H1 (cell line): ENCODE results near the gene CMSS1. TPM values are rescaled to one million over a fixed set of nuclear protein-coding genes. Genes with fewer than 3 reads are reported as not detected.

Source experiments
- CTCF ChIA-PET: fragments of 300-600 bp; sonication (Branson Sonifier 250); formaldehyde crosslinking; loops from one replicate; lab custom pipeline; 2021; ENCODE audit not compliant: partially characterized antibody; lab: Charles Lee
- POLR2A ChIA-PET: fragments of 300-600 bp; sonication (Branson Sonifier 250); formaldehyde crosslinking; loops from one replicate; lab custom pipeline; 2021; ENCODE audit warnings: inconsistent platforms; ENCODE audit not compliant: partially characterized antibody; lab: Charles Lee
- DNase-seq, 2 experiments: peaks; one replicate each; pipeline versions ENCODE4 v3.0.0 to v3.0.0-alpha.2; 2010 to 2022; ENCODE audit warnings: low spot score in 2 of 2, low read depth in 1 of 2, mixed read lengths in 1 of 2
- FAIRE-seq: peaks from 2 replicates; lab custom pipeline; 2011; peaks lifted over from hg19 to GRCh38; lab: Jason Lieb, UNC
- H2AFZ ChIP-seq: 2 replicates; pipeline ENCODE4 v1.8.1; 2012; ENCODE audit warnings: low read length, inconsistent platforms
- H2AK5ac ChIP-seq: 2 replicates; pipeline ENCODE4 v1.6.1; 2013; ENCODE audit warnings: low read depth, low read length
- H2BK120ac ChIP-seq: replicated peaks from 2 replicates; pipeline ENCODE3; 2013; ENCODE audit warnings: low read depth, low read length, inconsistent platforms
- H2BK12ac ChIP-seq: 2 replicates; pipeline ENCODE4 v1.6.1; 2013; ENCODE audit warnings: low read depth, low read length
- H2BK15ac ChIP-seq: 2 replicates; pipeline ENCODE4 v1.6.1; 2013; ENCODE audit warnings: low read length
- H2BK20ac ChIP-seq: 2 replicates; pipeline ENCODE4 v1.6.1; 2013; ENCODE audit warnings: low read length
- H2BK5ac ChIP-seq: 2 replicates; pipeline ENCODE4 v1.6.1; 2013; ENCODE audit warnings: low read depth, low read length
- H3K14ac ChIP-seq: 2 replicates; pipeline ENCODE4 v1.6.1; 2013; ENCODE audit warnings: inconsistent platforms; ENCODE audit not compliant: insufficient read length
- H3K18ac ChIP-seq: 2 replicates; pipeline ENCODE4 v1.6.1; 2013; ENCODE audit warnings: low read length; ENCODE audit errors: extremely low read depth
- H3K23ac ChIP-seq: 2 replicates; pipeline ENCODE4 v1.6.1; 2013; ENCODE audit warnings: inconsistent platforms; ENCODE audit not compliant: insufficient read length
- H3K23me2 ChIP-seq: 2 replicates; pipeline ENCODE4 v1.6.1; 2013; ENCODE audit warnings: low read depth, low read length
- H3K27ac ChIP-seq: 2 replicates; pipeline ENCODE4 v1.6.1; 2011; ENCODE audit warnings: low read depth, low read length, inconsistent platforms
- H3K27me3 ChIP-seq, 4 experiments: replicated peaks in 1 of 4; 1 replicate in 1 of 4; 2 replicates in 3 of 4; pipeline versions ENCODE4 v1.6.1 to v1.8.1; 2011 to 2013; ENCODE audit warnings: low read length in 3 of 4, mild to moderate bottlenecking in 3 of 4, inconsistent platforms in 2 of 4, mixed read lengths in 2 of 4, moderate library complexity in 1 of 4; ENCODE audit not compliant: control insufficient read depth in 3 of 4, insufficient read depth in 3 of 4; ENCODE audit errors: extremely low read depth in 1 of 4
- H3K36me3 ChIP-seq, 4 experiments: 2 replicates each; pipeline versions ENCODE4 v1.6.1 to v1.8.1; 2011 to 2013; ENCODE audit warnings: mild to moderate bottlenecking in 4 of 4, low read length in 3 of 4, moderate library complexity in 2 of 4, control low read depth in 1 of 4, inconsistent platforms in 1 of 4; ENCODE audit not compliant: insufficient read depth in 4 of 4, control insufficient read depth in 2 of 4
- H3K4ac ChIP-seq: replicated peaks from 2 replicates; pipeline ENCODE3; 2013; ENCODE audit warnings: low read length, low read depth, mixed read lengths, inconsistent platforms; ENCODE audit not compliant: insufficient read length
- H3K4me1 ChIP-seq, 4 experiments: replicated peaks in 1 of 4; 1 replicate in 1 of 4; 2 replicates in 3 of 4; pipeline versions ENCODE4 v1.6.1 to v1.8.1; 2011 to 2013; ENCODE audit warnings: low read length in 3 of 4, inconsistent platforms in 2 of 4, mixed read lengths in 1 of 4; ENCODE audit not compliant: insufficient read depth in 4 of 4, control insufficient read depth in 3 of 4
- H3K4me2 ChIP-seq, 2 experiments: 2 replicates each; pipeline versions ENCODE4 v1.6.1 to v1.8.1; 2011 to 2013; ENCODE audit warnings: low read depth in 2 of 2, low read length in 2 of 2, control low read depth in 1 of 2, inconsistent platforms in 1 of 2, mild to moderate bottlenecking in 1 of 2; ENCODE audit not compliant: insufficient read depth in 1 of 2
- H3K4me3 ChIP-seq, 4 experiments: fragments of 200-600, 300-600 bp in 1 of 4; sonication (generic), shearing (Covaris generic), sonication (Bioruptor Twin) in 1 of 4; 2 replicates each; pipeline versions ENCODE4 v1.5.1 to v1.8.1; 2011 to 2016; ENCODE audit warnings: low read length in 4 of 4, low read depth in 3 of 4, control low read depth in 2 of 4, inconsistent platforms in 2 of 4, mild to moderate bottlenecking in 2 of 4, mixed read lengths in 1 of 4, moderate library complexity in 1 of 4; ENCODE audit not compliant: insufficient read depth in 2 of 4; ENCODE audit errors: extremely low read depth in 1 of 4
- H3K56ac ChIP-seq: replicated peaks from 2 replicates; pipeline ENCODE3; 2013; ENCODE audit warnings: low read depth, mild to moderate bottlenecking, mixed read lengths, low read length, inconsistent platforms; ENCODE audit not compliant: insufficient read length
- H3K79me1 ChIP-seq: 2 replicates; pipeline ENCODE4 v1.6.1; 2013; ENCODE audit warnings: low read depth, low read length, control low read depth
- H3K79me2 ChIP-seq, 2 experiments: 2 replicates each; pipeline versions ENCODE4 v1.6.1 to v1.8.1; 2012 to 2013; ENCODE audit warnings: low read length in 2 of 2, mild to moderate bottlenecking in 2 of 2, inconsistent platforms in 1 of 2; ENCODE audit not compliant: insufficient read depth in 2 of 2, control insufficient read depth in 1 of 2
- H3K9ac ChIP-seq, 4 experiments: replicated peaks in 1 of 4; 1 replicate in 1 of 4; 2 replicates in 3 of 4; pipeline versions ENCODE4 v1.6.1 to v1.8.1; 2011 to 2013; ENCODE audit warnings: low read depth in 3 of 4, low read length in 3 of 4, control low read depth in 2 of 4, mild to moderate bottlenecking in 2 of 4, moderate library complexity in 2 of 4, inconsistent platforms in 1 of 4; ENCODE audit errors: extremely low read depth in 1 of 4
- H3K9me3 ChIP-seq, 2 experiments: 2 replicates each; pipeline versions ENCODE4 v1.6.1 to v1.8.1; 2012 to 2013; ENCODE audit warnings: mild to moderate bottlenecking in 2 of 2, moderate library complexity in 2 of 2, control low read depth in 1 of 2, inconsistent platforms in 1 of 2, low read depth in 1 of 2, low read length in 1 of 2, mixed read lengths in 1 of 2; ENCODE audit not compliant: insufficient read depth in 2 of 2
- H4K20me1 ChIP-seq, 2 experiments: replicated peaks in 1 of 2; 2 replicates each; pipeline versions ENCODE3 to v1.8.1; 2011 to 2013; ENCODE audit warnings: inconsistent platforms in 2 of 2, low read length in 2 of 2, mild to moderate bottlenecking in 1 of 2; ENCODE audit not compliant: insufficient read depth in 2 of 2, control insufficient read depth in 1 of 2
- H4K5ac ChIP-seq: 2 replicates; pipeline ENCODE4 v1.6.1; 2013; ENCODE audit warnings: low read length, low read depth, mixed read lengths, inconsistent platforms; ENCODE audit not compliant: insufficient read length
- H4K8ac ChIP-seq: 2 replicates; pipeline ENCODE4 v1.8.0; 2013; ENCODE audit warnings: mild to moderate bottlenecking, moderate library complexity, low read length, inconsistent platforms; ENCODE audit not compliant: insufficient read depth; ENCODE audit errors: extremely low read depth
- H4K91ac ChIP-seq: replicated peaks from 2 replicates; pipeline ENCODE3; 2013; ENCODE audit warnings: low read length, mixed read lengths, inconsistent platforms; ENCODE audit not compliant: insufficient read length
- CBX5 ChIP-seq: fragments of 300-800, 300-1000 bp; sonication (generic); IDR thresholded peaks from 2 replicates; pipeline ENCODE4 v1.7.1; 2016; ENCODE audit warnings: antibody characterized with exemption, low read length, low read depth
- CBX8 ChIP-seq: fragments of 300-800, 300-1000 bp; sonication (generic); IDR thresholded peaks from 2 replicates; pipeline ENCODE4 v1.7.1; 2016; ENCODE audit warnings: low read depth, low read length, borderline replicate concordance
- CEBPB ChIP-seq: IDR thresholded peaks from 2 replicates; pipeline ENCODE4 v1.6.1; 2012; ENCODE audit warnings: low read depth, low read length
- CHD1 ChIP-seq: IDR thresholded peaks from 2 replicates; pipeline ENCODE4 v1.6.1; 2012; ENCODE audit warnings: low read depth, low read length, improper control_type of control experiment
- EGR1 ChIP-seq: IDR thresholded peaks from 2 replicates; pipeline ENCODE4 v1.6.1; 2011; ENCODE audit warnings: low read depth, low read length, borderline replicate concordance
- EZH2 ChIP-seq: fragments of 200-600 bp; sonication (generic); IDR thresholded peaks from 2 replicates; pipeline ENCODE4 v1.7.1; 2012; ENCODE audit warnings: low read depth, mild to moderate bottlenecking, moderate library complexity, low read length, inconsistent platforms; ENCODE audit not compliant: severe bottlenecking
- MAFK ChIP-seq: IDR thresholded peaks from 2 replicates; pipeline ENCODE4 v1.6.1; 2012; ENCODE audit warnings: low read depth, mild to moderate bottlenecking, improper control_type of control experiment, low read length
- NRF1 ChIP-seq: IDR thresholded peaks from 2 replicates; pipeline ENCODE4 v1.6.1; 2011; ENCODE audit warnings: mild to moderate bottlenecking, low read depth, low read length, improper control_type of control experiment
- POLR2A ChIP-seq, 2 experiments: IDR thresholded peaks; 1 replicate in 1 of 2; 2 replicates in 1 of 2; pipeline ENCODE4 v1.6.1; 2011; ENCODE audit warnings: low read depth in 2 of 2, low read length in 2 of 2, mild to moderate bottlenecking in 2 of 2; ENCODE audit errors: control extremely low read depth in 1 of 2
- RBBP5 ChIP-seq: IDR thresholded peaks from 2 replicates; pipeline ENCODE4 v1.7.1; 2012; ENCODE audit warnings: low read depth, mild to moderate bottlenecking, inconsistent platforms, low read length, moderate library complexity, borderline replicate concordance
- RFX5 ChIP-seq: IDR thresholded peaks from 2 replicates; pipeline ENCODE4 v1.6.1; 2011; ENCODE audit warnings: low read depth, low read length, improper control_type of control experiment, borderline replicate concordance
- SIN3A ChIP-seq, 2 experiments: IDR thresholded peaks in 1 of 2; conservative IDR thresholded peaks in 1 of 2; 2 replicates each; pipeline ENCODE4 v1.6.1; 2011 to 2012; ENCODE audit warnings: low read length in 2 of 2, improper control_type of control experiment in 1 of 2, low read depth in 1 of 2, mild to moderate bottlenecking in 1 of 2
- SIRT6 ChIP-seq: IDR thresholded peaks from one replicate; pipeline ENCODE4 v1.7.1; 2012; ENCODE audit warnings: low read length, inconsistent platforms
- SP1 ChIP-seq: IDR thresholded peaks from 2 replicates; pipeline ENCODE4 v1.6.1; 2011; ENCODE audit warnings: low read depth, low read length
- SRF ChIP-seq: IDR thresholded peaks from 2 replicates; pipeline ENCODE4 v1.6.1; 2011; ENCODE audit warnings: mild to moderate bottlenecking, low read depth, low read length, moderate library complexity
- WGBS, 2 experiments: shearing (Covaris generic) in 1 of 2; methylation state at CpG; one replicate each; pipeline versions ENCODE4 v1.1.6 to v1.1.7; 2013 to 2015; ENCODE audit warnings: low lambda C conversion rate in 2 of 2, mixed read lengths in 2 of 2, inconsistent platforms in 1 of 2, low coverage in 1 of 2, missing lambda C conversion rate in 1 of 2; ENCODE audit not compliant: insufficient replicate concordance in 2 of 2, insufficient coverage in 1 of 2, insufficient read length in 1 of 2; ENCODE audit errors: extremely low coverage in 1 of 2, missing lambda C conversion rate in 1 of 2; 5-methylcytosine and 5-hydroxymethylcytosine counted together
- polyA plus RNA-seq, 7 experiments: library from polyadenylated mRNA; depleted of rRNA in 3 of 7; stranded (reverse) in 5 of 7; unstranded in 2 of 7; fragments of >200 nt in 5 of 7; fragments of 200-250 nt in 2 of 7; gene quantifications; 1 replicate in 5 of 7; 2 replicates in 1 of 7; 4 replicates in 1 of 7; pipeline versions ENCODE4 v1.2.1 to v1.2.3, GENCODE V29; 2011 to 2013; ENCODE audit warnings: missing spikeins in 2 of 7, mixed read lengths in 2 of 7
- total RNA-seq: library from RNA; stranded (reverse); fragmentation: NEBNext Ultra II Directional; extraction: Animal tissue kit (Norgen Biotek cat#: 25700); gene quantifications from 2 replicates; pipeline ENCODE4 v1.2.1, GENCODE V29; 2021
- TF ChIP-seq, protein P1 (sequence below): IDR thresholded peaks from 2 replicates; pipeline ENCODE4 v1.6.1; 2012; ENCODE audit warnings: inconsistent platforms

CMSS1 gene
- total and polyA plus RNA-seq, 2 of the 8 experiments (the other 6 are each of a cell fraction or from before 2014, with no cell fraction given): 15.2 to 75.1 TPM

DNA sequence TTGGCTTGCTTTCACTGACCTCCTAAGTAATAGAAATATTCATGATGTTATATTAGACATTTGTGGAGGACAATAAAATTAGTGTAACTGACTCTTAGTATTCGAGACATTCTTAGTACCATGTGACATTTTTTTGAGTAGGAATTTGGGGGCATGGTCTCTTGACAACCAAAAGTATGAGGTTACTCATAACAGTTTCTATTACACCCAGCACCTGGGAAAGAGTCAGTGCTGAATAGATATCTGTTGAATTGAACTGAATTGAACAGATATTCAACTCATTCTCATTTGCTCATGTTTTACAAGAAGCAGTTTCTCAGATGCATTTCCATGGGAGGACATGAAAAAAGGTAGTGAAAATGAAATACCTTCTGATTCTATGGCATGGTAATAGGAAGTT is 84.4 kb downstream of the CMSS1 start:
- Histone ChIP-seq H3K4me1 (no peaks in the 10 kb centered on the region), H4K20me1 (no peaks in the 10 kb centered on the region), H3K36me3 (no peaks in the 10 kb centered on the region), H3K4me3 (no peak overlapping the region), H3K9ac (no peak overlapping the region), H3K79me2 (no peaks in the 10 kb centered on the region; a peak in 1 of 4 replicates), H2AFZ (no peak overlapping the region), H3K27ac (no peak overlapping the region), H4K91ac (no peak overlapping the region), H4K5ac (no peak overlapping the region), H3K9me3 (no peaks in the 10 kb centered on the region), H3K23me2 (no peaks in the 10 kb centered on the region), H4K8ac (no peak overlapping the region), H3K4ac (no peak overlapping the region), H2BK5ac (no peak overlapping the region), H3K18ac (no peak overlapping the region), H3K23ac (no peak overlapping the region), H2AK5ac (no peak overlapping the region), H2BK12ac (no peak overlapping the region), H2BK15ac (no peak overlapping the region), H3K79me1 (no peaks in the 10 kb centered on the region; the same call in 1 of the 2 replicates), H2BK120ac (no peak overlapping the region), H3K27me3 (no peaks in the 10 kb centered on the region), H2BK20ac (no peak overlapping the region), H3K56ac (no peak overlapping the region), H3K4me2 (no peak overlapping the region), H3K14ac (no peak overlapping the region)
- FAIRE-seq: no peak
- no peak for DNase-seq
- CTCF ChIA-PET: interaction anchor here (0.9 to 1.6 kb wide), 2 partner anchors 24 to 167 kb away, joined by 3 read pairs; no protein-coding TSS in a partner anchor
- WGBS, 2 experiments: 88% methylated on average over 1 of the region's 1 CpG; no CpG with 5 or more reads in 1 of the 2 experiments
- POLR2A ChIA-PET: no interaction called here
- TF ChIP-seq CBX8 (no peak), SRF (no peak), SIN3A (conservative IDR thresholded peaks at IDR 0.05 in 1 of 2, IDR thresholded peaks at IDR 0.05 in 1 of 2; ENCODE audit: low read depth in 1 of 2, low read length in 2 of 2) (no peak), RBBP5 (no peak), CHD1 (no peak), NRF1 (no peak), SP1 (no peak), RFX5 (no peak), EGR1 (no peak), CBX5 (no peak), EZH2 (no peak), SIRT6 (no peak), POLR2A (IDR thresholded peaks at IDR 0.05; ENCODE audit: control extremely low read depth in 1 of 2, low read depth in 2 of 2, low read length in 2 of 2) (no peak), MAFK (no peak), CEBPB (no peak)
- TF ChIP-seq, protein P1, sequence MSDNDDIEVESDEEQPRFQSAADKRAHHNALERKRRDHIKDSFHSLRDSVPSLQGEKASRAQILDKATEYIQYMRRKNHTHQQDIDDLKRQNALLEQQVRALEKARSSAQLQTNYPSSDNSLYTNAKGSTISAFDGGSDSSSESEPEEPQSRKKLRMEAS: no peak
